OCI-LY7 (cell line): Measurements from ENCODE around the gene STK16.

ENCODE experiments used
- CTCF ChIP-seq: fragments of 200-600 bp; sonication (generic); conservative IDR thresholded peaks from 2 replicates; pipeline ENCODE4 v1.5.1; 2014; ENCODE audit warnings: mild to moderate bottlenecking, antibody characterized with exemption, low read length, moderate library complexity, mixed read lengths
- EZH2phosphoT487 ChIP-seq: fragments of 200-600 bp; sonication (generic); IDR thresholded peaks from 2 replicates; pipeline ENCODE4 v1.6.1; 2018; ENCODE audit warnings: low read depth, borderline replicate concordance, mild to moderate bottlenecking, mixed run types, antibody characterized with exemption, low read length, moderate library complexity, mixed read lengths

GRCh38 chr2:219213026-219213415 lies 32.3 kb upstream of the STK16 start:
- TF ChIP-seq EZH2phosphoT487 (no peak), CTCF (no peak)
